Activated CD8-positive, alpha-beta T cell treated with anti-CD3 and anti-CD28 coated beads, Interleukin-2, amount 10 ng/mL, durations not matched to agents 7 days and 5 days (primary cell): ENCODE results near the gene MEF2A. TPM values are rescaled to one million over a fixed set of nuclear protein-coding genes. Genes with fewer than 3 reads are reported as not detected.

Experiments
- ATAC-seq: fragments of 150-1000 bp; cut with Tn5 transposase; one replicate; pipeline ENCODE4 v1.10.0; 2021; ENCODE audit warnings: moderate library complexity
- CTCF ChIA-PET: fragments of 350-600 bp; sonication (Branson Sonifier 250); formaldehyde crosslinking; loops from one replicate; lab custom pipeline; 2021; ENCODE audit warnings: antibody characterized with exemption; lab: Charles Lee
- POLR2A ChIA-PET: fragments of 350-600 bp; sonication (Branson Sonifier 250); formaldehyde crosslinking; loops from one replicate; lab custom pipeline; 2021; ENCODE audit warnings: antibody characterized with exemption; lab: Charles Lee
- DNase-seq: peaks from one replicate; pipeline ENCODE4 v3.0.0-alpha.2; 2020
- H3K27ac Mint-ChIP-seq: one replicate; pipeline ENCODE4 v1.8.0; 2021; ENCODE audit warnings: mild to moderate bottlenecking, mixed read lengths
- H3K27me3 Mint-ChIP-seq: one replicate; pipeline ENCODE4 v1.8.0; 2021; ENCODE audit warnings: low read depth, mixed read lengths
- H3K36me3 Mint-ChIP-seq: one replicate; pipeline ENCODE4 v1.8.0; 2021; ENCODE audit warnings: low read depth, mixed read lengths
- H3K4me1 Mint-ChIP-seq: one replicate; pipeline ENCODE4 v1.8.0; 2021; ENCODE audit warnings: low read depth, mixed read lengths
- H3K4me3 Mint-ChIP-seq: one replicate; pipeline ENCODE4 v1.8.0; 2021; ENCODE audit warnings: mild to moderate bottlenecking, mixed read lengths
- H3K9me3 Mint-ChIP-seq: one replicate; pipeline ENCODE4 v1.8.0; 2022; ENCODE audit warnings: mixed read lengths; ENCODE audit not compliant: insufficient read depth
- total RNA-seq, 2 experiments: library from RNA; stranded (reverse); gene quantifications; one replicate each; pipeline ENCODE4 v1.2.3, GENCODE V29; 2021

The MEF2A gene
- total RNA-seq, 2 experiments from 2014 or later, result 26.7 to 27.0 TPM

GRCh38 chr15:99613481-99613880 is 47.7 kb downstream of the MEF2A start:
- DNase-seq, result no peak
- POLR2A ChIA-PET, result no interaction called here
- H3K4me1 Mint-ChIP-seq, result peaks cover 14% of the 10 kb centered on the region
- peaks cover 6% of the 10 kb centered on the region for H3K36me3 Mint-ChIP-seq
- H3K27me3 Mint-ChIP-seq, result no peaks in the 10 kb centered on the region
- no peak overlapping the region for H3K27ac Mint-ChIP-seq
- H3K4me3 Mint-ChIP-seq, result no peak overlapping the region
- no peaks in the 10 kb centered on the region for H3K9me3 Mint-ChIP-seq
- no peak for ATAC-seq
- CTCF ChIA-PET, result no interaction called here

DNA sequence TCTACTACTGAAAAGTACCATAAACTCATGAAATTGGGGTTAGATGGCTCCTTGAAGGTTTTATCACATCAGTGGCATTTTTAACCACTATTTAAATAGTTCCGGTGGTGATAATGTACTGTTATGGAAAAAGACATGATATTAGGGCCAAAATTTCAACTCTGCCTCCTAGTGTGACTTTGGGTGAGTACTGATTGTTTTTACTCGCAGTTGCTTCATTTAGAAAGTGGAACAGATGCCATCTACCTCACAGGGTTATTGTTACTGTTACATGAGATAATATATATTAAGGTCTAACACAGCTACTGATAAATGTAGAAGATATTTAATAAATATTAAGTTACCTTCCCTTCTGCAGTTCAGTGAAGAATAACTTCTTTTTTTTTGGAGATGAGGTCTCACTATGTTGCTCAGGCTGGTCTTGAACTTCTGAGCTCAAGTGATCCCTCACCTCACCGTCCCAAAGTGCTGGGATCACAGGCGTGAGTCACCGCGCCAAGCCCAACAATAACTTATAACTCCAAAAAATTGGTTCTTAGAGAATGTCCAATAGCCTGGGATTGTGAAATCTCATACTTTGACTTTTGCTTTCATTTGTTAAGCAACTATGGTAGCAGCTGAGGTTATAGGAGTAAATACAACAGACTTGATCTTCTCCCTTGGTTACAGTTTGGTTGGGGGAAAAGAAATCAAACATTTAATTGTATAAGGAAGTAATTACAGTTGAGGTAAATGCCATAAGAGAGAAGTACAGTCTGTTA is 48.3 kb downstream of the MEF2A start:
- POLR2A ChIA-PET, result no interaction called here
- CTCF ChIA-PET, result interaction anchor here (1.0 kb wide), 1 partner anchor 90 kb away, joined by 7 read pairs; no protein-coding TSS in a partner anchor

GRCh38 chr15:99614749-99615288 is 49.0 kb downstream of the MEF2A start:
- Mint-ChIP-seq H3K4me1 (peaks cover 14% of the 10 kb centered on the region), H3K9me3 (no peaks in the 10 kb centered on the region), H3K4me3 (no peak overlapping the region), H3K27me3 (no peaks in the 10 kb centered on the region), H3K27ac (no peak overlapping the region), H3K36me3 (peaks cover 3% of the 10 kb centered on the region)
- DNase-seq (no peak), ATAC-seq (no peak)
- POLR2A ChIA-PET, result no interaction called here
- CTCF ChIA-PET, result interaction anchor here (0.9 to 1.0 kb wide), 2 partner anchors 40 to 89 kb away, joined by 3 to 7 read pairs; no protein-coding TSS in a partner anchor

More for the DNA sequence above, 48.3 kb downstream of the MEF2A start:
- Mint-ChIP-seq H3K27ac (no peak overlapping the region), H3K9me3 (no peaks in the 10 kb centered on the region), H3K27me3 (no peaks in the 10 kb centered on the region), H3K4me1 (peaks cover 14% of the 10 kb centered on the region), H3K36me3 (peaks cover 3% of the 10 kb centered on the region), H3K4me3 (no peak overlapping the region)
- ATAC-seq (no peak), DNase-seq (no peak)

DNA sequence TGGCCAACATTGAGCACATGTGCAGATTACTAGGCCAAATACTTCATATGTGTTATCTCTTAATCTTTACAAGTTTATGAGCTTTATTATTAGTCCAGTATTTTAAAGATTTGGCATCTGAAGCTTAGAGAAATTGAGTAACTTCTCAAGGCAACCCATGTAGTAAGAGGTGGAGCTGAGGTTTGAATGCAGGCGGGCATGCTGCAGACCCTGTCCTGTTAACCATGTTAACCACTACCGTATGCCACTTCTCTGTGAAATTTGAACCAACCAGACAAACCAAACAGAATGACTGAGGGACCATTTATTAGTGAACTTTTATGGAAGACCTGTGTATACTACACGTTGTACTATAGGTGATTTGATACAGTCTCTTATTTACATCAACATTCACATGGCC is 49.7 kb downstream of the MEF2A start:
- ChIA-PET CTCF (interaction anchor here (0.9 kb wide), 1 partner anchor 39 kb away, joined by 3 read pairs; no protein-coding TSS in a partner anchor), POLR2A (no interaction called here)
- Mint-ChIP-seq H3K4me3 (no peak overlapping the region), H3K27me3 (no peaks in the 10 kb centered on the region), H3K27ac (no peak overlapping the region), H3K9me3 (no peaks in the 10 kb centered on the region), H3K36me3 (peaks cover 3% of the 10 kb centered on the region), H3K4me1 (peaks cover 14% of the 10 kb centered on the region)
- ATAC-seq (no peak), DNase-seq (no peak)

GRCh38 chr15:99616129-99616528 is 50.3 kb downstream of the MEF2A start:
- ATAC-seq (no peak), DNase-seq (no peak)
- ChIA-PET CTCF (interaction anchor here (1.1 kb wide), 1 partner anchor 207 kb away, joined by 3 read pairs; no protein-coding TSS in a partner anchor), POLR2A (no interaction called here)
- H3K27ac Mint-ChIP-seq, result no peak overlapping the region
- H3K27me3 Mint-ChIP-seq, result no peaks in the 10 kb centered on the region
- no peaks in the 10 kb centered on the region for H3K9me3 Mint-ChIP-seq
- peaks cover 1% of the 10 kb centered on the region for H3K36me3 Mint-ChIP-seq
- no peak overlapping the region for H3K4me3 Mint-ChIP-seq
- H3K4me1 Mint-ChIP-seq, result peaks cover 14% of the 10 kb centered on the region

- no peaks in the 10 kb centered on the region for H3K9me3 Mint-ChIP-seq
- peaks cover 2% of the 10 kb centered on the region for H3K36me3 Mint-ChIP-seq
- H3K4me1 Mint-ChIP-seq, result peaks cover 14% of the 10 kb centered on the region
- H3K4me3 Mint-ChIP-seq, result no peak overlapping the region
- H3K27me3 Mint-ChIP-seq, result no peaks in the 10 kb centered on the region
- DNase-seq (no peak), ATAC-seq (no peak)
- CTCF ChIA-PET, result interaction anchor here (1.1 kb wide), 1 partner anchor 208 kb away, joined by 3 read pairs; no protein-coding TSS in a partner anchor
- H3K27ac Mint-ChIP-seq, result no peak overlapping the region
- POLR2A ChIA-PET, result no interaction called here
Observed at GRCh38 chr15:99616773-99617342, 51.1 kb downstream of the MEF2A start.

- Mint-ChIP-seq H3K27ac (no peak overlapping the region), H3K4me1 (peaks cover 14% of the 10 kb centered on the region)
- no peak for DNase-seq
Observed at GRCh38 chr15:99618941-99619411, 53.2 kb downstream of the MEF2A start.

GRCh38 chr15:99619712-99620111 is 53.9 kb downstream of the MEF2A start:
- Mint-ChIP-seq H3K9me3 (peaks cover 2% of the 10 kb centered on the region), H3K4me1 (peaks cover 7% of the 10 kb centered on the region), H3K27me3 (no peaks in the 10 kb centered on the region), H3K27ac (no peak overlapping the region), H3K36me3 (peaks cover 15% of the 10 kb centered on the region), H3K4me3 (no peak overlapping the region)
- POLR2A ChIA-PET, result no interaction called here
- ATAC-seq (no peak), DNase-seq (no peak)
- CTCF ChIA-PET, result no interaction called here

More at GRCh38 chr15:99618941-99619411, 53.2 kb downstream of the MEF2A start:
- POLR2A ChIA-PET, result no interaction called here
- ATAC-seq, result no peak
- H3K27me3 Mint-ChIP-seq, result no peaks in the 10 kb centered on the region
- H3K9me3 Mint-ChIP-seq, result no peaks in the 10 kb centered on the region
- CTCF ChIA-PET, result no interaction called here
- H3K4me3 Mint-ChIP-seq, result no peak overlapping the region
- peaks cover 8% of the 10 kb centered on the region for H3K36me3 Mint-ChIP-seq

GRCh38 chr15:99620178-99620577 is 54.4 kb downstream of the MEF2A start:
- no peak for DNase-seq
- no peaks in the 10 kb centered on the region for H3K27me3 Mint-ChIP-seq
- H3K36me3 Mint-ChIP-seq, result peaks cover 19% of the 10 kb centered on the region
- peaks cover 6% of the 10 kb centered on the region for H3K4me1 Mint-ChIP-seq
- H3K9me3 Mint-ChIP-seq, result peaks cover 6% of the 10 kb centered on the region
- no peak for ATAC-seq
- H3K27ac Mint-ChIP-seq, result no peak overlapping the region
- POLR2A ChIA-PET, result no interaction called here
- H3K4me3 Mint-ChIP-seq, result no peak overlapping the region
- CTCF ChIA-PET, result no interaction called here

GRCh38 chr15:99621767-99622166 is 56.0 kb downstream of the MEF2A start:
- POLR2A ChIA-PET, result no interaction called here
- Mint-ChIP-seq H3K4me3 (no peak overlapping the region), H3K36me3 (peaks cover 25% of the 10 kb centered on the region), H3K4me1 (peaks cover 8% of the 10 kb centered on the region), H3K27me3 (no peaks in the 10 kb centered on the region), H3K27ac (no peak overlapping the region), H3K9me3 (peaks cover 16% of the 10 kb centered on the region)
- CTCF ChIA-PET, result no interaction called here
- no peak for DNase-seq
- no peak for ATAC-seq

DNA sequence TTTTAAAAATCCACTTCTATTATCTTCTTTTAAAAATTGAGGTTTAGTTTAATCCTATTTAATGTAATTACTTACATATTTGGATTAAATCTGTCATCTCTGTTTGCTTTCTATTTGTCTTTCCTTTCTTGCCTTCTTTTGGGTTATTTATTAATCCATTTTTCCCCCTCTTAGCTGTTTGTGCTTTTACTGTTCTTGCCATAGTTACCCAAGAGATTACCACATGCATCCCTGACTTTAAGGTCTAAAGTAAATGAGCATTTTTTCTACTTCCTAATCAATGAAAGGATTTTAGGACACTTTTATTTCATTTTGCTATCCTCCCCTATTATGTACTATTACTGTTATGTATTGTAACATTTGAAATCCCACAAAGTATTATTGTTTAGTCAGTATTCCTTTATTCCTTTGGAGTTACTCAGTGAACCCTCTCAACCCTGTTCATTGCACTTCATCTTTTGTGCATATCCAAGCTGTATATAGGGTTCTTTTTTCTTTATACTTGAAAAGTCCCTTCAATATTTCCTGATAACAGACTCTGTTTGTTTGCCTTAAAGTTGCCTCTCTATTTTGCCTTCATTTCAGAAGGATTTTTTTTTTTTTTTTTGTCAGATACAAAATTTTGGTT is 62.7 kb downstream of the MEF2A start:
- H3K36me3 Mint-ChIP-seq, result peaks cover 36% of the 10 kb centered on the region
- DNase-seq (no peak), ATAC-seq (no peak)
- H3K27me3 Mint-ChIP-seq, result no peaks in the 10 kb centered on the region
- H3K9me3 Mint-ChIP-seq, result peaks cover 16% of the 10 kb centered on the region
- no peak overlapping the region for H3K27ac Mint-ChIP-seq
- ChIA-PET CTCF (no interaction called here), POLR2A (no interaction called here)
- peaks cover 16% of the 10 kb centered on the region for H3K4me1 Mint-ChIP-seq
- no peak overlapping the region for H3K4me3 Mint-ChIP-seq
